Inflammatory macrophage treated with lipopolysaccharide for 4 hours (primary cell): ENCODE data around the gene PLPP2.
"Not testable (repeated sequence)": the region's sequence is repeated elsewhere in the genome, so short reads cannot be mapped to it uniquely, and the experiment has no call there.

Experiments used
- DNase-seq: peaks from one replicate; pipeline ENCODE4 v3.0.0-alpha.2; 2020

The PLPP2 gene

DNA sequence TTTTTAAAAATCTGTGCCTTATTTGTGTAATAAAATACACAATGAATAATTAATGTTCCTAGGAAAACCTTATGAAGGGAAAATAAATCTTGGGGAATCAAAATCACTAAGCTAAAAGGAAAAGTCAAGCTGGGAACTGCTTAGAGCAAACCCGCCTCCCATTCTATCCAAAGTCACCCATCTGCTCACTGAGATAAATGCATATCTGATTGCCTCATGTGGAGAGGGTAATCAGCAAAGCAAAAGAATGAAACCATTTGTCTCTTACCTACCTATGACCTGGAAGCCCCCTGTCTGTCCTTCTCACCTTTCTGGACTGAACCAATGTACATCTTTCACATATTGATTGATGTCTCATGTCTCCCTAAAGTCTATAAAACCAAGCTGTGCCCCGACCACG lies 34.4 kb downstream of the PLPP2 start:
- DNase-seq: not testable (repeated sequence)

DNA sequence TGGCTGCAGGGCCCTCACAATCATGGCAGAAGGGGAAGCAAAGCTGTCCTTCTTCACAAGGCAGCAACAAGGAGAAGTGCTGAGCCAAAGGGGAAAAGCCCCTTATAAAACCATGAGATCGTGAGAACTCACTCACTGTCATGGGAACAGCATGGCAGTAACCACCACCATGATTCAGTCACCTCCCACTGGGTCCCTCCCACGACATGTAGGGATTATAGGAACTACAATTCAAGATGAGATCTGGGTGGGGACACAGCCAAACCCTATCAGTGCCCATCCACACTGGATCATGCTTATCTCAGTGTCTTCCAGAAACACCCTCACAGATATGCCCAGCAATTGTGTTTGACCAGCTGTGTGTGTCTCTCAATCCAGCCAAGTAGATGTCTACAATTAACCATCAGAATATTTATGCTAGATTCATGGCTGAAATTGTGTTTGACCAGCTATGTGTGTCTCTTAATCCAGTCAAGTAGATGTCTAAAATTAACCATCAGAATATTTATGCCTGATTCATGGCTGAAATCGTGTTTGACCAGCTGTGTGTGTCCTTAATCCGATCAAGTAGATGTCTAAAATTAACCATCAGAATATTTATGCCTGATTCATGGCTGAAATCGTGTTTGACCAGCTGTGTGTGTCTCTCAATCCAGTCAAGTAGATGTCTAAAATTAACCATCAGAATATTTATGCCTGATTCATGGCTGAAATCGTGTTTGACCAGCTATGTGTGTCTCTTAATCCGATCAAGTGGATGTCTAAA lies 38.6 kb downstream of the PLPP2 start:
- peak; percentile 51 for DNase-seq

GRCh38 chr19:246551-246950 lies 44.7 kb downstream of the PLPP2 start:
- DNase-seq: no peak

DNA sequence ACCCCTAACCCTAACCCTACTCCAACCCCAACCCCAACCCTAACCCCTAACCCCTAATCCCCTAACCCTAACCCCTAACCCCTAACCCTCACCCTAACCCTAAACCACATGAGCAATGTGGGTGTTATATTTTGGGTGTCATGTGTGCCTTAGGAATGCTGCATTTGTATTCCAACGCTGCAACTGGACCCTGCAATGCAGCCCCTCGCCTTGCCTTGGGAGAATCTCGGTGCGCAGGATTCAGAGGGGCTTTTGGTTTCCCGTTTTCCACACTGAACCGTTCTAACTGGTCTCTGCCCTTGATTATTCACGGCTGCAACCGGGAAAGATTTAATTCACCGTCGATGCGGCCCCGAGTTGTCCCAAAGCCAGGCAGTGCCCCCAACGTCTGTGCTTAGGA lies 45.3 kb downstream of the PLPP2 start:
- not testable (repeated sequence) for DNase-seq

DNA sequence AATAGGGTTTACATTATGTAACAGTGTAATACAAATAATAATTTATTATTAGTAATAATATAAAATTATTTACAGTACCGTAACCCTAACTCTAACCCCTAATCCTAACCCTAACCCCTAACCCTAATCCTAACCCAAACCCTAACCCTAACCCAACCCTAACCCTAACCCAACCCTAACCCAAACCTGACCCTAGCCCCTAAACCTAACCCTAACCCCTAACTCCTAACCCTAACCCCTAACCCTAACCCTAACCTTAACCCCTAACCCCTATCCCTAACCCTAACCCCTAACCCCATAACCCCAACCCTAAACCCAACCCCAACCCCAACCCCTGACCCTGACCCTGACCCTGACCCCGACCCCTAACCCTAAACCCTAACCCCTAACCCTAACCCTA lies 45.7 kb downstream of the PLPP2 start:
- no peak for DNase-seq
